G401 (cell line): ENCODE measurements around the gene RASA2. TPM values are rescaled to one million over a fixed set of nuclear protein-coding genes. Genes with fewer than 3 reads are reported as not detected.

ENCODE experiments used
- DNase-seq: peaks from one replicate; pipeline ENCODE4 v3.0.0-alpha.2; 2015; ENCODE audit warnings: low spot score
- in situ Hi-C: cut with HindIII; loops from 2 replicates; pipeline ENCODE4 v1.10.0; 2016; ENCODE audit warnings: low sequenced_read_pairs, mixed read lengths
- total RNA-seq: library from RNA; depleted of rRNA; stranded (reverse); fragments of >200 nt; shearing (Covaris generic); gene quantifications from 2 replicates; pipeline ENCODE4 v1.2.3, GENCODE V29; 2014; rRNA removed

The RASA2 gene
- total RNA-seq, 1 experiment from 2014 or later: 6.4 TPM

- in situ Hi-C loops: no loop called here
- DNase-seq: no peak
These were observed 164.0 kb downstream of the RASA2 start for GRCh38 chr3:141650783-141651182.

GRCh38 chr3:141651409-141651808 is 164.6 kb downstream of the RASA2 start:
- DNase-seq: no peak
- in situ Hi-C loops: no loop called here

GRCh38 chr3:141652349-141652748 is 165.5 kb downstream of the RASA2 start:
- no peak for DNase-seq
- in situ Hi-C loops: no loop called here

GRCh38 chr3:141653847-141654246 is 167.0 kb downstream of the RASA2 start:
- in situ Hi-C loops: no loop called here
- no peak for DNase-seq

- in situ Hi-C loops: no loop called here
- no peak for DNase-seq
These were observed 169.0 kb downstream of the RASA2 start for GRCh38 chr3:141655801-141656200.

- in situ Hi-C loops: no loop called here
- no peak for DNase-seq
These were observed 169.9 kb downstream of the RASA2 start for GRCh38 chr3:141656771-141657170.

- DNase-seq: no peak
- in situ Hi-C loops: no loop called here
These were observed 170.7 kb downstream of the RASA2 start for GRCh38 chr3:141657516-141657915.

- DNase-seq: no peak
- in situ Hi-C loops: no loop called here
These were observed 173.2 kb downstream of the RASA2 start for GRCh38 chr3:141659821-141660613.

- DNase-seq: no peak
- in situ Hi-C loops: no loop called here
These were observed 173.8 kb downstream of the RASA2 start for GRCh38 chr3:141660614-141660947.

GRCh38 chr3:141661229-141662196 is 174.7 kb downstream of the RASA2 start:
- no peak for DNase-seq
- in situ Hi-C loops: no loop called here

GRCh38 chr3:141663993-141664392 is 177.2 kb downstream of the RASA2 start:
- in situ Hi-C loops: no loop called here
- DNase-seq: no peak

Other genes starting within 250 kb of the RASA2 start
- gene ZBTB38, start 118.5 kb upstream of the RASA2 start, total RNA-seq: 7.4 and 33.8 TPM in 2 replicates